Hematopoietic multipotent progenitor cell (in vitro differentiated cells): ENCODE measurements around the gene BAIAP2. TPM values are rescaled to one million over a fixed set of nuclear protein-coding genes. Genes with fewer than 3 reads are reported as not detected.
A peak's percentile ranks its signal among the peaks of the same experiment; 100 is the strongest.

ENCODE experiments used
- DNase-seq, 3 donors: peaks; one replicate each; pipeline ENCODE4 v3.0.0-alpha.2; 2011 to 2015; ENCODE audit warnings: low read depth in 2 of 3, low spot score in 2 of 3
- total RNA-seq: library from RNA; depleted of rRNA; stranded (reverse); fragments of >200 nt; gene quantifications from one replicate; pipeline ENCODE4 v1.2.3, GENCODE V29; 2012

Gene BAIAP2
- total RNA-seq, 1 donor, result 5.1 TPM

DNA sequence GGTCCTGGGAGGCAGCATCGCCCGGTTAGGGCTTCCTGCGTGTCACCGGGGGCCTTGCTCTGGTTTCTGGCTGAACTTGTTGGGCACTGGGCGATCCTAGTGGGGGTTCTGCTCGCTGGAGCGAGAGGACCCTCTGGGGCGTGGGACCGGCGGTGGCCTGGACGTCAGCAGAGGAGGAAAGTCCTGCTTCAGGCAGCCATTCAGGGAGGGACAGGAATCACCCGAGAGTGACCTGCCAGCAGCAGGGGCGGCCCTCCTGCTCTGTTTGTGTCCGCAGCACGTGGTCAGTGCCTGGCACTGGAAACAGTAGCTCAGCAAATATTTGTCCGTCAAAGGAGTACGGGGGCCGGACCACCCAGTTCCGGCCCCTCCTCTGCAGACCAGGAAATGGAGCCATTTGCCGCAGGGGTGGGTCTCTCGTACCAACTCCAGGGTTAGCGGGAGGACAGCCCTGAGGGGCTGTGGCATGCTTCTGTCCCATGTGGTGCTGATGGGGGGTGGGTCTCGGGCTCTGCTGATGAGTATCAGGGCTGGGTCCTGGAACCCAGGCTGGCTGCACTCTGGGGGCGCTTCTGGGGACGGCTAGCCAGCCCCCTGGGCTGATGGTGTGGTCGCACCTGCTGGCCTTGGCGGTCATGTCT, 48.3 kb downstream of the BAIAP2 start:
- DNase-seq, result no peak

DNA sequence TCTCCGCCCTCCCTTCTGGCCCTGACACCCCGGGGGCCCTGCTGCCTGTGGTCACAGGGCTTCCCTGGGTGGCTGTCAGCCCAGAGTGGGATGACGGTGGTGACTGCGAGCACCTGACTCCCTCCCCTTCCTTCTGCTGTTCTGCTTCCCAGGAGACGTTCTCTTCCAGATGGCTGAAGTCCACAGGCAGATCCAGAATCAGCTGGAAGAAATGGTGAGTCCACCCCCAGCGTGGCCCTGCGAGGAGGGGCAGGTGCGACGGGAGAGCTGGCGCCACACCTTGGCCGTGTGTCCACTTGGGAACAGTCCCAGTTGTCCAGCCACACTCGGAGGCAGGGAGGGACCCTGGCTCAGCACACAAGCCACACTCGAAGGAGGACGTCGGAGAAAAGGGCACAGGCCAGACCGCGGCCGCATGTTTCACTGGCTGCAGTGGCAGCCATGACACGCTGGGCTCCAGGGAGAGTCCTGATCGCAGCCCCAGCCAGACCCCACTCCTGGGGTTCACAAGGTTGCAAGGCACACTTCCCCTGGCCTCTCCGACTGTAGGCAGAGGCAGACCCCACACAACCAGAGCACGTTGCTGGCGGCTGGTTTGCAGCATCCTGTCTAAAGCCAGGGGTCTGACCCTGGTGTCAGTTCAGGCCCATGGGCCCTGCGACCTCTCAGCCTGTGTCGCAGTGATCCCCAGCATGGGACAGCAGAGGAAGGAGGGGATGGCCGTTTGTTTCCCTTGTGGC, 49.9 kb downstream of the BAIAP2 start:
- no peak for DNase-seq

DNA sequence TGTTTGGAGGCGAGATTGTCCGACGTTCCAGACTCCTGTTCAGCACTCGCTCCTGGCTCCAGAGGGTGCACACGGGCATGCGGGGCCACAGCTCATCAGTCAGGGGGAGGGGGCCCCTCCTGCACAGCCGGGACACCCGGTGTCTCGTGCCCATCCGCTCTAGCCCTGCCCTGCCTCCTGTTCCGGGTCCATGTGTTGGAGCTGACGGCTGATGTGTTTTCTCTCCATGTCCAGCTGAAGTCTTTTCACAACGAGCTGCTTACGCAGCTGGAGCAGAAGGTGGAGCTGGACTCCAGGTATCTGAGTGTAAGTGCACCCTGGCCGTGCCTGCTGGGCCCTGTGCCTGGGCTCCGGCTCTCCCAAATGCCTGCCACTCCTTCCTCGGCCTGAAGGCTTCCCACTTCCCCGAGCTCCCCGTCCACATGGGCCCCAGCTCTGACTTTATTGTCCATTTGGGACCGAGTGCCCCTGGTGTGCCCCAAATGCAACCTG, 50.5 kb downstream of the BAIAP2 start:
- no peak for DNase-seq

DNA sequence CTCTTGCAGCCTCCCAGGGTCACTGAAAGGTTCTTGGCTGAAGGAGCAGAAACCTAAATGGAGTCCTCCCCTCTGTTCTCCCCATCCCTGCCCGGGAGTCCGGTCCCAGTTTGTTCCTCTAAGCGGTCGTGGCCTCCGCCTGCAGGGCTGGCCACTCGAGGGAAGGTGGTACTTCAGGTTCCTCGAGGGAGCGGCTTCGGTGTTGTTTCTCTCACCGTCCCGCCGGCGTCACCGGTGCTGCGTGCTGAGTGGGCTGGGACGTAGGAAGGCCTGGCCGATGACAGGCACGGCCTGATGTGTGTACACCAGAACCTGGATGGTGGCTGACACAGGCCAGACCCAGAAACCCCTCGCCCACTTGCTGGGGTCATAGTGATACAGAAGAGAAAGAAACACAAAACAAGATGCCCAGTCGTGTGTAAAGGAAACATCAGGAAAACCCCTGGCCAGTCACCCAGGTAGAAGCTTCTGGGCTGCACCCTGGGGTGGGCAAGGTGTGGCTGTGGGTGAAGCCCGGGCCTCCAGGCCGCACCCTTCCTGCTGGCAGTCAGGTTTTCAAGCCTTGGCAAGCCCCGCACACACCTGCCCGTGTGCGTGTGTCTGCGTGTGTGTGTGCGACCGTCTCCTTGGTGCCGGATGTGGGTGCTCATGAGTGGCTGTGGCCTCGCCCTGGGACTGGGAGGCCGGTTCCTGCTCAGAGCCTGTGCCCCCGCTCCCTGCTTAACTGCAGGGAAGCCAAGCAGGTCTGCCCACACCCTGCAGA, 52.0 kb downstream of the BAIAP2 start:
- no peak for DNase-seq

DNA sequence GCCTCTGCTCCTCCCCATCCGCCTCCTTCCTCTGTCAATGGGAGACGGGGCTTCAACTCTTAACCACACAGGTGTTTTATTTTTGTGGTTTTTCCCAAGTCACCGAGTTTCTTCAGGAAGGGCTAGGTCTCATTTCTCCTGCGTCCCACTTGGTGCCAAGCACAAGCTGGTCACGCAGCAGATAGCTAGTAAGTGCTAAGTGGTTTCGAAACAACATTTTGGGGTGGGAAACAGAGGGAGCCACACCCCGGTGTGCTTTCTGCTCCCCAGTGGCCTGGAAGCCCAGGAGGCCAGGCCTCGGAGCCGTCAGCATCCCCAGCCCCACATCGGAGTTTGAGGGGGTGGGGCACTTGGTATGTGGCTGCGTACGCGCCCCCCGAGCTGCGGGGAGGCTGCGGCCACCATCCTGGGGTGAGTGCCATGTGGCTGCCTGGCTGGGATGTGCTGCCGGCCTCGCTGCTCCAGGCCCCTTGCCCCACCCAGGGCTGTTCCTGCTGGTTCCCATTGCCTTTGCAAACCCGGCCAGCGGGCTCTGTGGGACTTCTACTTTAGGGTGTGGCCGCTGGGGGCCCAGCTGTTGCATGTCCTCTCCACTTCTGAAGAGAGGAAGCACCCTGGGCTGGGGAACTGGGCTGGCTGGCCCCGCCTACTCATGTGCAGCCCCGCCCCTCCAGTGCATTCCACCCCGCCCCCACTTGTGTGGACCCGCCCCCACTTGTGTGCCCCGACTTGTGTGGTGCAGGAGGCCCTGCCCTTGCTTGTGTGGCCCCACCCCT, 55.6 kb downstream of the BAIAP2 start:
- DNase-seq, result peak in 1 of 3 donors; percentile 16

DNA sequence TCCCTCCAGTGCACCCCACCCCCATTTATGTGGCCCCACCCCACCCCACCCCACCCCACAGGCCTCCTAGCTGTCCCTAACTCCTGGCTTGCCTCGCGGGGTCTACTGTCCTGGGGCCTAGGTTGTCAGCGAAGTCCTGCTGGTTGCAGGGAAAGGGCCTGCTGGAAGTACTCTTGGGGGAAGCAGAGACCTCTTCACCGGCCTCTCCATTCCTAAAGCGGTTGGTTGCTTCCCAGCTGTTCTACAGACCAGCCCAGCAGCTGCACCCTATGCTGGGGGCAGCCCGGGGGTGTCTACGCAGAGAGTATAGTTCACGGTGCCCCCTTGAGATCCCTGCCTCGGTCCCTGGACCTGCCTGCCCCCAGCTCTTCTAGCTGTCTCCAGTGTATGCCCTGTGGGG, 56.2 kb downstream of the BAIAP2 start:
- no peak for DNase-seq

DNA sequence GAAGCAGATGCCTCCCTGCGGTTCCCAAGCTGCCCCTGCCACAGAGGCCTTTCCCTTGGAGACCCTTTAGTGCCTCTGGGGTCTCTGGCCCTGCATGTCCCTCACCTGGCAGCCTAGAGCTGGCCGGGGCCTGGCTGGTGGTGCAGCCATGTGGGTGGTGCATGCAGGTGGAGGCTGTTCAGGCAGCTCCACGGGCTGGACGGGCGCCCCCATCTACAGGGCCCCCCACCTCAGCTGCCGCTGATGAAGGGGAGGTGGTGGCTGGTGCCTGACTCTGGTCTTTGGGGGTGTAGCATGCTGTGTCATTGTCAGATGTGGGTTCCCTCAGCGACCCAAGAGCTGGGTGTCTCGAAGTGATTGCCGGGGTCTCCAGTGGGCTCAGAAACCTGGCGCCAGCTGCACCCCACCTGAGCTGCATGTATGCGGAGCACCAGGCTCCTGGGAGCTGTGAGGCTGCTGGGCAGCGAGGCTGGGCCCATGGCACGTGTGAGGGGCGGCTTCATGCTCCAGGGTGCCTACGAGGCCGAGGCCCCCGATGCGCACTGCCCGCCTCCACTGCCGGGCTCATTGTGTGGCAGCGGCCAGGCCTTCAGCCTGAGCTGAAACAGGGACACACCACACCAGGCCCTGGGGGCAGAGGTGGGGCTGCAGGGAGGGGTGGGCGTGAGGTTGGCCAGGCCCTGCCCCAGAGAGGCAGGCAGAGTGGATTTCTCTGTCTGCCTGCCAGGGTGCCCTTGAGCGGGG, 57.0 kb downstream of the BAIAP2 start:
- DNase-seq, result no peak

DNA sequence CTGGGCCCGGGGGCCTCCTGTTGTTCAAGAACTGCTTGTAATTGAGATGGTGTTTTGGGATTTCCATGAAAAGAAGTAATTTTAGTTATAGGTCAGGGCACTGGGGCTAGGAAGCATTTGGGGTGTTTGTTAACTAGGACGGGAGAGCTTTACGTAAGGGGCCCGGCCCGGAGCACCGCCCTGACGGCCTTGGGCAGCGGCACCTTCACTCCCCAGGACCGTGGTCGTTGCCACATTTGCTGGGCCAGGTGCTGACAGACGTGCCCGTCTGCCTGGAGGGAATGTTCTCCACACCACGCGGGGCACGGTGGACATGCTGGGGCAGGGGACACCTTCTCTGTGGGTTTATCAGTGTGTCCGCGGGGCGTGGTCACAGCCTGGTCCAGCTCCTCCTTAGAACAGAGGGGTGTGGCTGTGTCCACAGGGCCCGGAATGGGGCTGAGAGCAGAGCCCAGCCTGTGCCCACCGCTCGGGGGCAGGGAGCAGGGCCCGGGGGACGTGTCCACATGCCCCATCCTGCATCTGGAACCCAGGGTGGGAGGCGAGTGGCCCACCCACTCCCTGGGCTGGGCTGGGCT, 57.7 kb downstream of the BAIAP2 start:
- DNase-seq, result no peak

DNA sequence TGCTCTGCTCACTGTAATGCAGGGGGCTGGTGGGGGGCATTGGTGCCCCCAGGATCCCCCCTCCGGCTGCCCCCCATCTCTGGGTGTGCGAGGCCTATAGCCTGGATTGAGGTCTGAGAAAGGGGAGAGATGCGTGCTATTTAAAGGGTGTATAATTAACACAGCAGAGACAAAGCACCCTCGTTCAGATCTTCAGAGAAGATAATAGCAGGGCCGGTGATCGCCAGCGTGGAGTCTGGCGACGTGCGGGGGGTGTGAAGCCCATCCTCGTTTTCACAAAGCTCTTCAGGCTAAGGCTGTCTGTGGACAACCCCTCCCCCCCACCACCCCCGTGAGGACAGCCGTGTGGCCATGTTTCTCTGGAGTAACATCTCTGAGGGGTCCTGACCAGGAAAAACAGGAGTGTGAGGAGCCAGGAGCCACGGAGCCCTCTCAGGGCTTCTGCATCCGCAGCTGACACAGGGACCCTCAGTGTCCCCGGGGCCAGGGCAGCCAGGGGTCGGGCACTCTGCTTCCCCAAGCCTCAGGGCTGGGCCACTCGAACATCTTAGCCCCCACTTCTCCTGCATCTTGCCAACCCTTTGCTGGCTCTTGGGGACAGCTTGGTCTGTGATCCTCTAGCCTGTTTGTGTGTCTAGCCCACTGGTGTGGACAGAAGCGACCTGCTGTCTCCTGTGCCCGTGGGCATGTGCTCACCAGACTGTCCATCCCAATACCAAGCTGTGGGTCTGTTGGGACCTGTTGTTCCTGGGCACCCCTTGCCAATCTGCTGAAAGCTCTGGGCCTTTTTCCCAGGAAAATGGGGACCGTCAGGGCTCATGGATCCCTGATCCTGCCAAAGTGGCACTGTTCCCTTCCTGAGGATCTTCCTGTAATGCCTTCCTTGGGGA, 58.9 kb downstream of the BAIAP2 start:
- no peak for DNase-seq

DNA sequence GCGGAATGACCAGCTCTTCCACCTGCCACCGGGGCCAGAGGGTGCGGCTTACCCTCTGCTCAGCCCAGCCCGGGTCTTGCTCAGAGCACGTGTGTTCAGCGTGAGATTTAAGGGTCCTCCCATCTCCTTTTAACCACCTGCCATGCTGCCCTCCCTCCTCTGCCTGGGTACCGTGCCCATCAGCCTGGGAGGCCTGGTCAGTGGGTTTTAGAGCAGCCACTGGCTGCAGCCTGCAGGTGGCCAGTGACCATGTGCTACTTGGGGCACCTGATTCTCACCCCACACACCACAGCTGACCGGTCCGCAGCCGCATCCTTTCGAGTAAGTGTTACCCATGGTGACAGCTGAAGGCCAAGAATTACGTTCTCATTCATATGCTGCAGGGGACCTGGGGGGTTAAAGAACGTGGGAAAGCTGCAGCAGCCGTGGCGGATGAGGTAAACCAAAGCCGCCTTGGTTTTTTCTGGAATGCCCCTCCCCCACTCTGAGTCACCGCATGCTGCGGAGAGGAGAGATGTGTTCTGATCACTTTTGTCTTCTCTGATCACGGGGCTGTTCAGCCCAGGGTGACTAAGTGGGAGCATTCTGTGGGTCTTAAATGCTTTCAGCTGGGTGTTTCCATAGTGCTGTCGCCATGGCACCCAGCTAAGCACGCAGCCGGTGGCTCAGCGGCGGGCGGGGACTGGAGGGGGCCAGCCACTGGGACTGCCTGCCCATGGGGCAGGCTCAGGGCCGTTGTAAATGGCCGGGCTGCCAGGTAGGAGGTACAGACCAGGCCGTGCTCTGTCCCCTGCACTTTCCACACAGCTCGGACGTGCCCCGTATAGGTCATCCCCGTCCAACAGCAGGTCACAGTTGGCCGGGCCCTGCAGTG, 59.8 kb downstream of the BAIAP2 start:
- peak; percentile 52 to 68 (median 56) for DNase-seq

DNA sequence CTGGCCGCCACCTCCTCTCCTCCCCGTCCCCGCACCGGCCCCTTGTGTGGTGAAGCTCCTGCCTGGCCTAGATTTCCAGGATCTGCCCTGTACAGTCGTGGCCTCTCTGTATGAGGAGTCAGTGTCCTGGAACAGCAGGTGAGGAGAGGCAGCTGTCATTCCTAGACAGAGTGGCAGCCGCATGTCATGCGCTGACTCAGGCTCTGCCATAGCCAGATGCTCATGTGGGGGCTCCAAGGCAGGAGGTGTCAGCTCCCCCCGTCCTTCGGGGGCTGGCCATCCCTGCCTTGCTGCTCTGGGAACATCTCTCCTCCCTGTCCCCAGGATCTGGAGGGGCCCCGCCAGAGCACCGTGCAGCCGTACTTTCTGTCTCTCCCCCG, 60.4 kb downstream of the BAIAP2 start:
- no peak for DNase-seq

DNA sequence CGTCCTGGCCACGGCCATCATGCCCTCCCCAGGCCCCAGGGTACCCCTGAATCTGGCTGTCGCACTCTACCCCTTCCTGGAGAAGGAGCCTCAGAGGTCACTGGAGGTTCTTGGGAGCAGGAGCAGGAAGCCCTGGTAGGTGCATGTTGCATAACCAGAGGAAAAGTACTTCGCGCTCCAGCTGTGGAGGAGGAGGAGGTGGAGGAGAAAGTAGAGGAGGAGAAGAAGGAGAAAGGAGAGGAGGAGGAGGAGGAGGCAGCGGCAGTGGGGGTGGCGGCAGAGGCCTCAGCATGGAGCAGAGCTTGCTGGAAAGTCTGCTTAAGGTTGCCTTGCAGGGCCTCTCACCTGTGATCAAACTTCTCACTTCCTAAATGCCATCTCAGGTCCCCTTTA, 61.8 kb downstream of the BAIAP2 start:
- no peak for DNase-seq

DNA sequence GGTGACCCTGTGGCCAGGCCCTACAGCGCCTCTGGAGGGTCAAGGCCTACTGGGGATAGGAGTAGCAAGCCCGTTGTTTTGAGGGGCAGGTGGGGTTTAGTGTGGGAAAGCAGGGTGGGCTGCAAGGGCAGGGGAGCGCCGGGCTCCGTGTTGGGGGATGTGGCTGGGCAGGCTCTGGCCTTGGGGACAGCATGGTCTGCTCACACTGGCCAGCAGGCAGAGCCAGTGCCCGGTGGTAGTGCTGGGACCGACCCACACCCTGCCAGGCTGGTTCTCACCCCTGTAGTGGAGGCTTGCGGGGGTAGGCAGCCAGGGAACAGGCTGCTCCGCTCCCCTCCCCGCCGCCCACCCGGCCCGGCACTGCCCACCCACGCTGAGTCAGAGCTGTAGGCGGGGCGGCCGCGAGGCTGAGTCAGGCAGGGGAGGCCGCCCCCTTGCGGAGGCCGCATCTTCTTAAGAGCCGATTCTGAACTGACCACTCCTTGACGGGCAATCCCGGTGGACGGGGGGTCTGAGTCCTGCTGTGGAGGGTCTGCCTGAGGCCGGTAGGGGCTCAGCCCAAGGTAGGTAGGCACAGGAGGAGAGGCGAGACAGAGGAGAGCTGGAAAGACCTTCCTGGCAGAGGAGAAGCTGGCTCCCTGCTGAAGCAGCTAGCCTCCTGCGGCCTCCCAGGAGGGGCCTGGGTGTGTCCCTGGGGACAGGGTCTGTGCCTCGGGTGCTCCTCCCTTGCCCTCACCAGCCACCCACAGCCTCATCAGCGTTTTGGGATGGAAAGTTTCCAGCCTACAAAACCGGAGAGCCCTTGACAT, 62.4 kb downstream of the BAIAP2 start:
- peak in 2 of 3 donors; percentile 67 to 70 for DNase-seq

DNA sequence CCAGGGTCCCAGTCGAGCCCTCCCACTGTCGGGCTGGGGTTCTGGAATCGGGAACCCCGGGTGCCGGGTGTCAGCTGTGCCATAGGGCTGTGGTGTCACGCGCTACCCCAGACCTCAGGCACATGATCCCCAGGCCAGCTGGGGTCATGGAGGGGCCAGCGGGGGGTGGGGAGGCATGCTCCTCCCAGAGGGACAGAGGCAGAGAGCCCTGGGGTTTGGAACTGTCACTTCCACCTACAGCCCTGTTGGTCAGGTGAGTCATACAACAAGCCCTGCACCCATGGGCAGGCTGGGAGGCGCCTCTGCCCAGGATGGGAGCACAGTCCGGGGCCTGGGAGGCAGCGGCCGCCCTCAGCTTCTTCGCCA, 63.0 kb downstream of the BAIAP2 start:
- DNase-seq, result no peak

DNA sequence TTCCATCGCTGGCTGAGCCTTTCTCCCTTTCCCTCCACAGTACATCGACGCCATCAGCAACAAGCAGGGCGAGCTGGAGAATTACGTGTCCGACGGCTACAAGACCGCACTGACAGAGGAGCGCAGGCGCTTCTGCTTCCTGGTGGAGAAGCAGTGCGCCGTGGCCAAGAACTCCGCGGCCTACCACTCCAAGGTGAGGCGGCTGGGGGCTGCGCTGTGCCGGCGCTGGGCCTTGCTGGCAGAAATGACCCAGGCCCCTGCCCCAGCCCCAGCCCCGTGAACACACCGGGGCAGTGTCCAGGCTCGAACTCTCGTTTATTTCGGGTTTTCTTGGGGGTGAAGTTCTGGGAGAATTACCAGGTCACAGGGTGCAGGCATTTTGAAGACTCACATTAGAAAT, 64.9 kb downstream of the BAIAP2 start:
- no peak for DNase-seq

DNA sequence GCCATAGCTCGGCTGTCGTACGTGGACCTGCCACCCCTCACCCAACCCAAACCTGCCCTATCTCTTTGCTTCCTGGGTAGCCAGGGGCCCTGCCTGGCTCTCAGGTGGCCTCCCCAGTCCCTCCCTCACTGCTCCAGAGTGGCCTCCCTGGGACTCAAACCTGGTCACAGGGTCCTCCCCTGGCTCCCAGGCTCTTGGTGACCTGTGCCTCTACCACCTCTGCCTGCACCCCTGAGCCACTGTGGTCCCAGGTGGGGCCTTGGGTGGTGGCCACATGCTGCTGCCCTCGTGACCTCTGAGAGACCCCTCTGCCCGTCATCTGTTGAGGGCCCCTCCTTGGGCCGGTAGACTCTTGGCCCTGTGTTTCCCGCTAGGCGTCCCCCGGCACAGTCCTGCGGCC, 65.7 kb downstream of the BAIAP2 start:
- DNase-seq, result no peak
